H1 (cell line): ENCODE measurements around the gene CXCR1. TPM values are rescaled to one million over a fixed set of nuclear protein-coding genes. Genes with fewer than 3 reads are reported as not detected.

Experiments used
- CTCF ChIA-PET: fragments of 300-600 bp; sonication (Branson Sonifier 250); formaldehyde crosslinking; loops from one replicate; lab custom pipeline; 2021; ENCODE audit not compliant: partially characterized antibody; lab: Charles Lee
- POLR2A ChIA-PET: fragments of 300-600 bp; sonication (Branson Sonifier 250); formaldehyde crosslinking; loops from one replicate; lab custom pipeline; 2021; ENCODE audit warnings: inconsistent platforms; ENCODE audit not compliant: partially characterized antibody; lab: Charles Lee
- DNase-seq, 2 experiments: peaks; one replicate each; pipeline versions ENCODE4 v3.0.0 to v3.0.0-alpha.2; 2010 to 2022; ENCODE audit warnings: low spot score in 2 of 2, low read depth in 1 of 2, mixed read lengths in 1 of 2
- FAIRE-seq: peaks from 2 replicates; lab custom pipeline; 2011; peaks lifted over from hg19 to GRCh38; lab: Jason Lieb, UNC
- H2AFZ ChIP-seq: 2 replicates; pipeline ENCODE4 v1.8.1; 2012; ENCODE audit warnings: low read length, inconsistent platforms
- H2AK5ac ChIP-seq: 2 replicates; pipeline ENCODE4 v1.6.1; 2013; ENCODE audit warnings: low read depth, low read length
- H2BK120ac ChIP-seq: replicated peaks from 2 replicates; pipeline ENCODE3; 2013; ENCODE audit warnings: low read depth, low read length, inconsistent platforms
- H2BK12ac ChIP-seq: 2 replicates; pipeline ENCODE4 v1.6.1; 2013; ENCODE audit warnings: low read depth, low read length
- H2BK15ac ChIP-seq: 2 replicates; pipeline ENCODE4 v1.6.1; 2013; ENCODE audit warnings: low read length
- H2BK20ac ChIP-seq: 2 replicates; pipeline ENCODE4 v1.6.1; 2013; ENCODE audit warnings: low read length
- H2BK5ac ChIP-seq: 2 replicates; pipeline ENCODE4 v1.6.1; 2013; ENCODE audit warnings: low read depth, low read length
- H3K14ac ChIP-seq: 2 replicates; pipeline ENCODE4 v1.6.1; 2013; ENCODE audit warnings: inconsistent platforms; ENCODE audit not compliant: insufficient read length
- H3K18ac ChIP-seq: 2 replicates; pipeline ENCODE4 v1.6.1; 2013; ENCODE audit warnings: low read length; ENCODE audit errors: extremely low read depth
- H3K23ac ChIP-seq: 2 replicates; pipeline ENCODE4 v1.6.1; 2013; ENCODE audit warnings: inconsistent platforms; ENCODE audit not compliant: insufficient read length
- H3K23me2 ChIP-seq: 2 replicates; pipeline ENCODE4 v1.6.1; 2013; ENCODE audit warnings: low read depth, low read length
- H3K27ac ChIP-seq: 2 replicates; pipeline ENCODE4 v1.6.1; 2011; ENCODE audit warnings: low read depth, low read length, inconsistent platforms
- H3K27me3 ChIP-seq, 4 experiments: replicated peaks in 1 of 4; 1 replicate in 1 of 4; 2 replicates in 3 of 4; pipeline versions ENCODE4 v1.6.1 to v1.8.1; 2011 to 2013; ENCODE audit warnings: low read length in 3 of 4, mild to moderate bottlenecking in 3 of 4, inconsistent platforms in 2 of 4, mixed read lengths in 2 of 4, moderate library complexity in 1 of 4; ENCODE audit not compliant: control insufficient read depth in 3 of 4, insufficient read depth in 3 of 4; ENCODE audit errors: extremely low read depth in 1 of 4
- H3K36me3 ChIP-seq, 4 experiments: 2 replicates each; pipeline versions ENCODE4 v1.6.1 to v1.8.1; 2011 to 2013; ENCODE audit warnings: mild to moderate bottlenecking in 4 of 4, low read length in 3 of 4, moderate library complexity in 2 of 4, control low read depth in 1 of 4, inconsistent platforms in 1 of 4; ENCODE audit not compliant: insufficient read depth in 4 of 4, control insufficient read depth in 2 of 4
- H3K4ac ChIP-seq: replicated peaks from 2 replicates; pipeline ENCODE3; 2013; ENCODE audit warnings: low read length, low read depth, mixed read lengths, inconsistent platforms; ENCODE audit not compliant: insufficient read length
- H3K4me1 ChIP-seq, 4 experiments: replicated peaks in 1 of 4; 1 replicate in 1 of 4; 2 replicates in 3 of 4; pipeline versions ENCODE4 v1.6.1 to v1.8.1; 2011 to 2013; ENCODE audit warnings: low read length in 3 of 4, inconsistent platforms in 2 of 4, mixed read lengths in 1 of 4; ENCODE audit not compliant: insufficient read depth in 4 of 4, control insufficient read depth in 3 of 4
- H3K4me2 ChIP-seq, 2 experiments: 2 replicates each; pipeline versions ENCODE4 v1.6.1 to v1.8.1; 2011 to 2013; ENCODE audit warnings: low read depth in 2 of 2, low read length in 2 of 2, control low read depth in 1 of 2, inconsistent platforms in 1 of 2, mild to moderate bottlenecking in 1 of 2; ENCODE audit not compliant: insufficient read depth in 1 of 2
- H3K4me3 ChIP-seq, 4 experiments: fragments of 200-600, 300-600 bp in 1 of 4; sonication (generic), shearing (Covaris generic), sonication (Bioruptor Twin) in 1 of 4; 2 replicates each; pipeline versions ENCODE4 v1.5.1 to v1.8.1; 2011 to 2016; ENCODE audit warnings: low read length in 4 of 4, low read depth in 3 of 4, control low read depth in 2 of 4, inconsistent platforms in 2 of 4, mild to moderate bottlenecking in 2 of 4, mixed read lengths in 1 of 4, moderate library complexity in 1 of 4; ENCODE audit not compliant: insufficient read depth in 2 of 4; ENCODE audit errors: extremely low read depth in 1 of 4
- H3K56ac ChIP-seq: replicated peaks from 2 replicates; pipeline ENCODE3; 2013; ENCODE audit warnings: low read depth, mild to moderate bottlenecking, mixed read lengths, low read length, inconsistent platforms; ENCODE audit not compliant: insufficient read length
- H3K79me1 ChIP-seq: 2 replicates; pipeline ENCODE4 v1.6.1; 2013; ENCODE audit warnings: low read depth, low read length, control low read depth
- H3K79me2 ChIP-seq, 2 experiments: 2 replicates each; pipeline versions ENCODE4 v1.6.1 to v1.8.1; 2012 to 2013; ENCODE audit warnings: low read length in 2 of 2, mild to moderate bottlenecking in 2 of 2, inconsistent platforms in 1 of 2; ENCODE audit not compliant: insufficient read depth in 2 of 2, control insufficient read depth in 1 of 2
- H3K9ac ChIP-seq, 4 experiments: replicated peaks in 1 of 4; 1 replicate in 1 of 4; 2 replicates in 3 of 4; pipeline versions ENCODE4 v1.6.1 to v1.8.1; 2011 to 2013; ENCODE audit warnings: low read depth in 3 of 4, low read length in 3 of 4, control low read depth in 2 of 4, mild to moderate bottlenecking in 2 of 4, moderate library complexity in 2 of 4, inconsistent platforms in 1 of 4; ENCODE audit errors: extremely low read depth in 1 of 4
- H3K9me3 ChIP-seq, 2 experiments: 2 replicates each; pipeline versions ENCODE4 v1.6.1 to v1.8.1; 2012 to 2013; ENCODE audit warnings: mild to moderate bottlenecking in 2 of 2, moderate library complexity in 2 of 2, control low read depth in 1 of 2, inconsistent platforms in 1 of 2, low read depth in 1 of 2, low read length in 1 of 2, mixed read lengths in 1 of 2; ENCODE audit not compliant: insufficient read depth in 2 of 2
- H4K20me1 ChIP-seq, 2 experiments: replicated peaks in 1 of 2; 2 replicates each; pipeline versions ENCODE3 to v1.8.1; 2011 to 2013; ENCODE audit warnings: inconsistent platforms in 2 of 2, low read length in 2 of 2, mild to moderate bottlenecking in 1 of 2; ENCODE audit not compliant: insufficient read depth in 2 of 2, control insufficient read depth in 1 of 2
- H4K5ac ChIP-seq: 2 replicates; pipeline ENCODE4 v1.6.1; 2013; ENCODE audit warnings: low read length, low read depth, mixed read lengths, inconsistent platforms; ENCODE audit not compliant: insufficient read length
- H4K8ac ChIP-seq: 2 replicates; pipeline ENCODE4 v1.8.0; 2013; ENCODE audit warnings: mild to moderate bottlenecking, moderate library complexity, low read length, inconsistent platforms; ENCODE audit not compliant: insufficient read depth; ENCODE audit errors: extremely low read depth
- H4K91ac ChIP-seq: replicated peaks from 2 replicates; pipeline ENCODE3; 2013; ENCODE audit warnings: low read length, mixed read lengths, inconsistent platforms; ENCODE audit not compliant: insufficient read length
- NRF1 ChIP-seq: IDR thresholded peaks from 2 replicates; pipeline ENCODE4 v1.6.1; 2011; ENCODE audit warnings: mild to moderate bottlenecking, low read depth, low read length, improper control_type of control experiment
- POLR2A ChIP-seq, 2 experiments: IDR thresholded peaks; 1 replicate in 1 of 2; 2 replicates in 1 of 2; pipeline ENCODE4 v1.6.1; 2011; ENCODE audit warnings: low read depth in 2 of 2, low read length in 2 of 2, mild to moderate bottlenecking in 2 of 2; ENCODE audit errors: control extremely low read depth in 1 of 2
- TAF7 ChIP-seq: optimal IDR thresholded peaks from 2 replicates; pipeline ENCODE3; 2011; ENCODE audit warnings: low read depth, mild to moderate bottlenecking, inconsistent platforms, low read length, moderate library complexity, borderline replicate concordance
- TBP ChIP-seq: IDR thresholded peaks from 2 replicates; pipeline ENCODE4 v1.6.1; 2011; ENCODE audit warnings: low read depth, low read length, improper control_type of control experiment
- TEAD4 ChIP-seq: IDR thresholded peaks from 2 replicates; pipeline ENCODE4 v1.6.1; 2012; ENCODE audit warnings: low read depth, low read length, inconsistent platforms, mixed read lengths
- WGBS, 2 experiments: shearing (Covaris generic) in 1 of 2; methylation state at CpG; one replicate each; pipeline versions ENCODE4 v1.1.6 to v1.1.7; 2013 to 2015; ENCODE audit warnings: low lambda C conversion rate in 2 of 2, mixed read lengths in 2 of 2, inconsistent platforms in 1 of 2, low coverage in 1 of 2, missing lambda C conversion rate in 1 of 2; ENCODE audit not compliant: insufficient replicate concordance in 2 of 2, insufficient coverage in 1 of 2, insufficient read length in 1 of 2; ENCODE audit errors: extremely low coverage in 1 of 2, missing lambda C conversion rate in 1 of 2; 5-methylcytosine and 5-hydroxymethylcytosine counted together
- polyA plus RNA-seq, 7 experiments: library from polyadenylated mRNA; depleted of rRNA in 3 of 7; stranded (reverse) in 5 of 7; unstranded in 2 of 7; fragments of >200 nt in 5 of 7; fragments of 200-250 nt in 2 of 7; gene quantifications; 1 replicate in 5 of 7; 2 replicates in 1 of 7; 4 replicates in 1 of 7; pipeline versions ENCODE4 v1.2.1 to v1.2.3, GENCODE V29; 2011 to 2013; ENCODE audit warnings: missing spikeins in 2 of 7, mixed read lengths in 2 of 7
- total RNA-seq: library from RNA; stranded (reverse); fragmentation: NEBNext Ultra II Directional; extraction: Animal tissue kit (Norgen Biotek cat#: 25700); gene quantifications from 2 replicates; pipeline ENCODE4 v1.2.1, GENCODE V29; 2021
- TF ChIP-seq, protein P1 (sequence below): IDR thresholded peaks from 2 replicates; pipeline ENCODE4 v1.6.1; 2012; ENCODE audit warnings: low read length, inconsistent platforms

CXCR1 gene
- total and polyA plus RNA-seq, 2 of the 8 experiments (the other 6 are each of a cell fraction or from before 2014, with no cell fraction given) = not detected

DNA sequence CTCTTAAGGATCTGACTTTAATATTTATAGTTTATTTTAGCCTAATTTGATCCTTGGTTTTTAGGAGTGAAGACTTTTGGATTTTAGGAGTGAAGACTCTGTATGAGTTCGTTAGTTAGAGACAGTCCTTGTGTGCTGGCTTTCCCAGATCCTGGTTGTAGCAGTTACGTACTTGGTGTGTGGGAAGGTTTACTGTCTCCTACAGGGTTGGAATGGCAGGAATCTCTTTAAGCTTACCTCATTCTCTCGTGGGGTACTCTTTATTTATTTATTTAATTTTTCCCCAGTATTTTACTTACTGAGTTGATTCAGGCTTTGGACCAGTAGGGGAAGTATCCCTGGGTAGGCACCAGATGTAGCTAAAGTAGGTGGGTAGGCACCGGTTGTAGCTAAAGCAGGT is 42.8 kb downstream of the CXCR1 start:
- H3K9me3 ChIP-seq = no peaks in the 10 kb centered on the region
- H3K56ac ChIP-seq = no peak overlapping the region
- no peaks in the 10 kb centered on the region for H3K79me2 ChIP-seq
- no peak overlapping the region for H4K8ac ChIP-seq
- CTCF ChIA-PET = interaction anchor here (0.6 to 2.0 kb wide), 6 partner anchors 11 to 1827 kb away, joined by 3 to 7 read pairs (median 4); no protein-coding TSS in a partner anchor
- H3K14ac ChIP-seq = no peak overlapping the region
- H3K18ac ChIP-seq = no peak overlapping the region
- 65% methylated on average over 4 of the region's 4 CpGs; no CpG with 5 or more reads in 1 of the 2 experiments for WGBS, 2 experiments
- no peak overlapping the region for H3K23ac ChIP-seq
- no peaks in the 10 kb centered on the region for H3K23me2 ChIP-seq
- no peak overlapping the region for H2BK12ac ChIP-seq
- DNase-seq (no peak), FAIRE-seq (no peak)
- POLR2A ChIA-PET = no interaction called here
- H2BK20ac ChIP-seq = no peak overlapping the region
- TF ChIP-seq POLR2A (IDR thresholded peaks at IDR 0.05; ENCODE audit: control extremely low read depth in 1 of 2, low read depth in 2 of 2, low read length in 2 of 2) (no peak), TAF7 (no peak), NRF1 (no peak), TEAD4 (peak; percentile 26; the same call in 1 of the 2 replicates), TBP (no peak)
- TF ChIP-seq, protein P1, sequence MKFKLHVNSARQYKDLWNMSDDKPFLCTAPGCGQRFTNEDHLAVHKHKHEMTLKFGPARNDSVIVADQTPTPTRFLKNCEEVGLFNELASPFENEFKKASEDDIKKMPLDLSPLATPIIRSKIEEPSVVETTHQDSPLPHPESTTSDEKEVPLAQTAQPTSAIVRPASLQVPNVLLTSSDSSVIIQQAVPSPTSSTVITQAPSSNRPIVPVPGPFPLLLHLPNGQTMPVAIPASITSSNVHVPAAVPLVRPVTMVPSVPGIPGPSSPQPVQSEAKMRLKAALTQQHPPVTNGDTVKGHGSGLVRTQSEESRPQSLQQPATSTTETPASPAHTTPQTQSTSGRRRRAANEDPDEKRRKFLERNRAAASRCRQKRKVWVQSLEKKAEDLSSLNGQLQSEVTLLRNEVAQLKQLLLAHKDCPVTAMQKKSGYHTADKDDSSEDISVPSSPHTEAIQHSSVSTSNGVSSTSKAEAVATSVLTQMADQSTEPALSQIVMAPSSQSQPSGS = no peak
- H3K36me3 ChIP-seq = no peaks in the 10 kb centered on the region
- H3K9ac ChIP-seq = no peak overlapping the region
- H3K4me3 ChIP-seq = no peak overlapping the region
- no peaks in the 10 kb centered on the region for H3K79me1 ChIP-seq
- H2BK15ac ChIP-seq = no peak overlapping the region
- peaks cover 0 to 13% (median 6%) of the 10 kb centered on the region in 4 experiments; a peak in 2 of 7 replicates for H3K4me1 ChIP-seq
- H2BK5ac ChIP-seq = no peak overlapping the region
- 0 out of 7 replicates have a peak, but pooled peaks cover 0 to 2% (median 0%) of the 10 kb centered on the region in 4 experiments for H3K27me3 ChIP-seq
- no peak overlapping the region for H4K91ac ChIP-seq
- no peak overlapping the region for H2BK120ac ChIP-seq
- no peak overlapping the region for H3K4ac ChIP-seq
- H4K20me1 ChIP-seq = no peaks in the 10 kb centered on the region
- H4K5ac ChIP-seq = no peak overlapping the region
- no peak overlapping the region for H2AK5ac ChIP-seq
- no peak overlapping the region for H3K4me2 ChIP-seq
- no peak overlapping the region for H3K27ac ChIP-seq
- H2AFZ ChIP-seq = no peak overlapping the region
